GM12878 (cell line): Measurements from ENCODE around the gene RSPO4. TPM values are rescaled to one million over a fixed set of nuclear protein-coding genes. Genes with fewer than 3 reads are reported as not detected.
A peak's percentile ranks its signal among the peaks of the same experiment; 100 is the strongest.

Experiments
- ATAC-seq: fragments of 200-7000 bp; cut with Tn5 transposase; 3 replicates; pipeline ENCODE4 v1.9.1; 2020; ENCODE audit warnings: mild to moderate bottlenecking, moderate library complexity
- BruUV-seq: library from RNA; stranded (reverse); fragments of 400-500 nt; replicated peaks from 2 replicates; lab custom pipeline; 2021; lab: Mats Ljungman, UMichigan
- CTCF ChIA-PET: fragments of 300-600 bp; sonication (Branson Sonifier 250); formaldehyde crosslinking; extraction: SDS; loops from one replicate; lab custom pipeline; 2021; ENCODE audit warnings: inconsistent platforms; lab: Yijun Ruan, JAX
- POLR2A ChIA-PET: fragments of 350-600 bp; formaldehyde crosslinking; extraction: SDS; loops from one replicate; lab custom pipeline; 2021; ENCODE audit warnings: inconsistent platforms; lab: Charles Lee
- RAD21 ChIA-PET: fragments of 300-600 bp; sonication (Branson Sonifier 250); formaldehyde crosslinking; loops from one replicate; lab custom pipeline; 2023; ENCODE audit warnings: antibody characterized with exemption; ENCODE audit not compliant: unreplicated experiment; lab: Charles Lee
- SMC1A ChIA-PET: fragments of 300-600 bp; sonication (Branson Sonifier 250); formaldehyde crosslinking; loops from one replicate; lab custom pipeline; 2023; ENCODE audit not compliant: unreplicated experiment, uncharacterized antibody; lab: Charles Lee
- DNase-seq: peaks from one replicate; pipeline ENCODE4 v3.0.0-alpha.2; 2011; ENCODE audit warnings: low read depth, low spot score
- FAIRE-seq: peaks from 3 replicates; lab custom pipeline; 2011; peaks lifted over from hg19 to GRCh38; lab: Jason Lieb, UNC
- H2AFZ ChIP-seq: 2 replicates; pipeline ENCODE4 v1.6.0; 2011; ENCODE audit warnings: low read depth, low read length, control low read depth; ENCODE audit not compliant: control insufficient read depth
- H3K27ac ChIP-seq: 2 replicates; pipeline ENCODE4 v1.5.1; 2011; ENCODE audit warnings: control low read depth; ENCODE audit not compliant: control insufficient read depth, insufficient read depth
- H3K27me3 ChIP-seq, 2 experiments: replicated peaks in 1 of 2; 2 replicates each; pipeline versions ENCODE4 v1.6.0 to v1.6.1; 2011; ENCODE audit warnings: low read length in 1 of 2; ENCODE audit not compliant: control insufficient read depth in 2 of 2, insufficient read depth in 2 of 2
- H3K36me3 ChIP-seq, 2 experiments: 2 replicates each; pipeline ENCODE4 v1.5.1; 2011; ENCODE audit warnings: low read length in 1 of 2; ENCODE audit not compliant: control insufficient read depth in 2 of 2, insufficient read depth in 2 of 2
- H3K4me1 ChIP-seq: 2 replicates; pipeline ENCODE4 v1.6.1; 2011; ENCODE audit warnings: mild to moderate bottlenecking, low read length, moderate library complexity, mixed read lengths; ENCODE audit not compliant: control insufficient read depth, insufficient read depth
- H3K4me2 ChIP-seq: 2 replicates; pipeline ENCODE4 v1.6.0; 2011; ENCODE audit warnings: control low read depth; ENCODE audit not compliant: control insufficient read depth, insufficient read depth
- H3K4me3 ChIP-seq: fragments of 200-600 bp; sonication (generic); 2 replicates; pipeline ENCODE4 v1.5.1; 2016
- H3K79me2 ChIP-seq: 2 replicates; pipeline ENCODE4 v1.6.0; 2011; ENCODE audit warnings: low read length; ENCODE audit not compliant: control insufficient read depth, insufficient read depth
- H3K9ac ChIP-seq: 2 replicates; pipeline ENCODE4 v1.8.0; 2011; ENCODE audit warnings: low read length, control low read depth, mixed read lengths; ENCODE audit not compliant: control insufficient read depth, insufficient read depth
- H3K9me3 ChIP-seq: replicated peaks from 3 replicates; pipeline ENCODE4 v1.5.1; 2011; ENCODE audit warnings: mild to moderate bottlenecking, low read length; ENCODE audit not compliant: control insufficient read depth, insufficient read depth
- H4K20me1 ChIP-seq: 2 replicates; pipeline ENCODE4 v1.6.0; 2011; ENCODE audit not compliant: control insufficient read depth, insufficient read depth
- BCL11A ChIP-seq: IDR thresholded peaks from 2 replicates; pipeline ENCODE4 v1.6.1; 2011; ENCODE audit warnings: low read depth, low read length
- BHLHE40 ChIP-seq, 2 experiments: fragments of 450-650 bp in 1 of 2; IDR thresholded peaks; 2 replicates each; pipeline ENCODE4 v1.6.1; 2011 to 2017; ENCODE audit warnings: low read depth in 2 of 2, borderline replicate concordance in 1 of 2, improper control_type of control experiment in 1 of 2, low read length in 1 of 2, mild to moderate bottlenecking in 1 of 2
- CBFB ChIP-seq: IDR thresholded peaks from 2 replicates; pipeline ENCODE4 v1.6.1; 2016; ENCODE audit warnings: antibody characterized with exemption, low read depth
- CTCF ChIP-seq, 3 experiments: IDR thresholded peaks in 2 of 3; conservative IDR thresholded peaks in 1 of 3; 2 replicates each; pipeline ENCODE4 v1.5.1; 2011; ENCODE audit warnings: low read depth in 3 of 3, low read length in 3 of 3, mild to moderate bottlenecking in 3 of 3, control low read depth in 2 of 3, moderate library complexity in 2 of 3, inconsistent platforms in 1 of 3, mixed read lengths in 1 of 3; ENCODE audit not compliant: control insufficient read depth in 2 of 3, insufficient read depth in 1 of 3; ENCODE audit errors: extremely low read depth in 1 of 3
- EED ChIP-seq: sonication (generic); IDR thresholded peaks from 2 replicates; pipeline ENCODE4 v1.6.1; 2016; ENCODE audit warnings: antibody characterized with exemption, low read depth
- EZH2 ChIP-seq: IDR thresholded peaks from 2 replicates; pipeline ENCODE4 v1.6.1; 2012; ENCODE audit warnings: low read depth, mild to moderate bottlenecking, control low read depth, inconsistent platforms, low read length, borderline replicate concordance; ENCODE audit not compliant: control insufficient read depth
- HDAC2 ChIP-seq: fragments of 200-600 bp; sonication (generic); IDR thresholded peaks from 2 replicates; pipeline ENCODE4 v1.6.1; 2017
- IKZF1 ChIP-seq: fragments of 450-650 bp; conservative IDR thresholded peaks from 2 replicates; pipeline ENCODE4 v1.6.1; 2017; ENCODE audit warnings: antibody characterized with exemption, mild to moderate bottlenecking
- IRF4 ChIP-seq: IDR thresholded peaks from 2 replicates; pipeline ENCODE4 v1.6.1; 2011; ENCODE audit warnings: low read depth, low read length
- JUNB ChIP-seq: IDR thresholded peaks from 2 replicates; pipeline ENCODE4 v1.6.1; 2016; ENCODE audit warnings: antibody characterized with exemption, mild to moderate bottlenecking
- NR2C2 ChIP-seq: IDR thresholded peaks from 2 replicates; pipeline ENCODE4 v1.6.1; 2011; ENCODE audit warnings: borderline replicate concordance, low read depth; ENCODE audit not compliant: control insufficient read depth, insufficient read length
- NR2F1 ChIP-seq: fragments of 450-650 bp; conservative IDR thresholded peaks from 2 replicates; pipeline ENCODE4 v1.6.1; 2017; ENCODE audit warnings: mild to moderate bottlenecking
- PKNOX1 ChIP-seq: fragments of 450-650 bp; IDR thresholded peaks from 2 replicates; pipeline ENCODE4 v1.6.1; 2016; ENCODE audit warnings: mild to moderate bottlenecking
- RUNX3 ChIP-seq: IDR thresholded peaks from 2 replicates; pipeline ENCODE4 v1.6.1; 2012; ENCODE audit warnings: low read length, inconsistent platforms
- WGBS: methylation state at CpG from one replicate; pipeline ENCODE4 v1.1.6; 2016; ENCODE audit warnings: low lambda C conversion rate; ENCODE audit not compliant: insufficient replicate concordance, insufficient coverage; ENCODE audit errors: missing lambda C conversion rate; 5-methylcytosine and 5-hydroxymethylcytosine counted together
- in situ Hi-C: fragments of 300-500 bp; cut with MboI; formaldehyde crosslinking; loops from 9 replicates; pipeline ENCODE4 v1.14.3; 2018; ENCODE audit warnings: mixed read lengths
- intact Hi-C: fragments of 100-400 bp; cut with micrococcal nuclease; formaldehyde crosslinking; loops from one replicate; pipeline ENCODE4 v1.14.2; 2022; ENCODE audit not compliant: unreplicated experiment
- polyA plus RNA-seq, 11 experiments: library from polyadenylated mRNA; depleted of rRNA in 4 of 11; unstranded in 6 of 11; stranded (reverse) in 5 of 11; fragments of >200 nt; fragmentation: Nextera tagmentation in 4 of 11; fragmentation: Illumina TruSeq in 1 of 11; extraction: Ambion mirVana in 4 of 11; extraction: Trizol in 1 of 11; gene quantifications; 1 replicate in 1 of 11; 2 replicates in 10 of 11; pipeline versions ENCODE4 v1.2.1 to v1.2.3, GENCODE V29; 2011 to 2016; ENCODE audit warnings: inconsistent platforms in 2 of 11, missing spikeins in 2 of 11, low read depth in 1 of 11
- total RNA-seq, 4 experiments: library from RNA; depleted of rRNA in 3 of 4; stranded (reverse); fragments of >200 nt in 3 of 4; fragmentation: Illumina TruSeq in 1 of 4; extraction: Trizol in 1 of 4; gene quantifications; 2 replicates each; pipeline versions ENCODE4 v1.2.1 to v1.2.3, GENCODE V29; 2013 to 2021
- TF ChIP-seq, protein P1 (sequence below): fragments of 450-650 bp; formaldehyde crosslinking; IDR thresholded peaks from 2 replicates; pipeline ENCODE4 v1.4.0; 2020; ENCODE audit warnings: mild to moderate bottlenecking, moderate library complexity
- TF ChIP-seq, protein P2 (sequence below): IDR thresholded peaks from 2 replicates; pipeline ENCODE4 v1.6.1; 2012; ENCODE audit warnings: low read depth, low read length, improper control_type of control experiment

RSPO4 gene
- total and polyA plus RNA-seq, 10 of the 15 experiments (the other 5 are each of a cell fraction or from before 2014, with no cell fraction given), result 0.06 TPM; not detected in 9

DNA sequence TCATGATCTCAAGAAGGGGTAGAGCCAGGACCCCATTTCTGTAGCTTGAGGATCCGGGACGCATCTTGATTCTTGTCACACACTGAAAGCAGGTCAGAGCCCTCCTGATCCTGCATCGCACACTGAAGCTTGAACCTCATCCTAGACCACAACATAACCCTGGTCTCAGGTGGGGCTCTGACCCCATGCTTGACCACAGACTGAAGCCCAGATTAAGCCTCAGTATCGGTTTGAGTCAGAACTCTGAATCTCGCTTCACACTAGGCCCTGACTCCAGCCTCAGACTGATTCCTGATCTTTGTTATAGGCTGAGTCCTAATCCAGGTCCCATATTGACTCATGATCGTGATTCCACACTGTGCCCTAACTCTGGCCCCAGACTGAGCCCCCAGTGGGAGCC lies 8.5 kb upstream of the RSPO4 start:
- Histone ChIP-seq H2AFZ (no peak overlapping the region), H3K9me3 (no peaks in the 10 kb centered on the region), H3K9ac (no peak overlapping the region), H3K79me2 (no peaks in the 10 kb centered on the region), H3K4me1 (peaks cover 9% of the 10 kb centered on the region), H4K20me1 (no peaks in the 10 kb centered on the region), H3K27ac (no peak overlapping the region), H3K27me3 (no peaks in the 10 kb centered on the region; a peak in 2 of 4 replicates), H3K4me3 (no peak overlapping the region), H3K36me3 (no peaks in the 10 kb centered on the region), H3K4me2 (peak overlapping the region; percentile 30; the same call in 1 of the 2 replicates)
- DNase-seq (peak; percentile 20), FAIRE-seq (peak; percentile 78), ATAC-seq (peak; percentile 83)
- no TSS peak for BruUV-seq
- in situ Hi-C loops, result no loop called here
- ChIA-PET CTCF (no interaction called here), SMC1A (no interaction called here), RAD21 (no interaction called here), POLR2A (no interaction called here)
- TF ChIP-seq BCL11A (0 out of 2 replicates have a peak, but pooled peaks have one; percentile 50), RUNX3 (peak; percentile 95), PKNOX1 (no peak), BHLHE40 (IDR thresholded peaks at IDR 0.05; ENCODE audit: borderline replicate concordance in 1 of 2, low read depth in 2 of 2, low read length in 1 of 2) (no peak), IKZF1 (no peak; the same call in 1 of the 2 replicates), JUNB (peak; percentile 64), NR2C2 (no peak), EZH2 (no peak), HDAC2 (no peak), CTCF (IDR thresholded peaks at IDR 0.05 in 2 of 3, conservative IDR thresholded peaks at IDR 0.05 in 1 of 3; ENCODE audit: control insufficient read depth in 2 of 3, extremely low read depth in 1 of 3, insufficient read depth in 1 of 3, low read depth in 3 of 3, low read length in 3 of 3) (no peak), CBFB (peak; percentile 42; the same call in 1 of the 2 replicates), NR2F1 (peak; percentile 38), IRF4 (peak; percentile 92), EED (0 out of 2 replicates have a peak, but pooled peaks have one; percentile 44)
- TF ChIP-seq, protein P1, sequence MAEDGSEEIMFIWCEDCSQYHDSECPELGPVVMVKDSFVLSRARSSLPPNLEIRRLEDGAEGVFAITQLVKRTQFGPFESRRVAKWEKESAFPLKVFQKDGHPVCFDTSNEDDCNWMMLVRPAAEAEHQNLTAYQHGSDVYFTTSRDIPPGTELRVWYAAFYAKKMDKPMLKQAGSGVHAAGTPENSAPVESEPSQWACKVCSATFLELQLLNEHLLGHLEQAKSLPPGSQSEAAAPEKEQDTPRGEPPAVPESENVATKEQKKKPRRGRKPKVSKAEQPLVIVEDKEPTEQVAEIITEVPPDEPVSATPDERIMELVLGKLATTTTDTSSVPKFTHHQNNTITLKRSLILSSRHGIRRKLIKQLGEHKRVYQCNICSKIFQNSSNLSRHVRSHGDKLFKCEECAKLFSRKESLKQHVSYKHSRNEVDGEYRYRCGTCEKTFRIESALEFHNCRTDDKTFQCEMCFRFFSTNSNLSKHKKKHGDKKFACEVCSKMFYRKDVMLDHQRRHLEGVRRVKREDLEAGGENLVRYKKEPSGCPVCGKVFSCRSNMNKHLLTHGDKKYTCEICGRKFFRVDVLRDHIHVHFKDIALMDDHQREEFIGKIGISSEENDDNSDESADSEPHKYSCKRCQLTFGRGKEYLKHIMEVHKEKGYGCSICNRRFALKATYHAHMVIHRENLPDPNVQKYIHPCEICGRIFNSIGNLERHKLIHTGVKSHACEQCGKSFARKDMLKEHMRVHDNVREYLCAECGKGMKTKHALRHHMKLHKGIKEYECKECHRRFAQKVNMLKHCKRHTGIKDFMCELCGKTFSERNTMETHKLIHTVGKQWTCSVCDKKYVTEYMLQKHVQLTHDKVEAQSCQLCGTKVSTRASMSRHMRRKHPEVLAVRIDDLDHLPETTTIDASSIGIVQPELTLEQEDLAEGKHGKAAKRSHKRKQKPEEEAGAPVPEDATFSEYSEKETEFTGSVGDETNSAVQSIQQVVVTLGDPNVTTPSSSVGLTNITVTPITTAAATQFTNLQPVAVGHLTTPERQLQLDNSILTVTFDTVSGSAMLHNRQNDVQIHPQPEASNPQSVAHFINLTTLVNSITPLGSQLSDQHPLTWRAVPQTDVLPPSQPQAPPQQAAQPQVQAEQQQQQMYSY (CRISPR knock-in tag), result no peak
- TF ChIP-seq, protein P2, sequence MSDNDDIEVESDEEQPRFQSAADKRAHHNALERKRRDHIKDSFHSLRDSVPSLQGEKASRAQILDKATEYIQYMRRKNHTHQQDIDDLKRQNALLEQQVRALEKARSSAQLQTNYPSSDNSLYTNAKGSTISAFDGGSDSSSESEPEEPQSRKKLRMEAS, result no peak
- WGBS, result 36% methylated on average over 6 of the region's 6 CpGs
- intact Hi-C loops, result no loop called here
